OCI-LY3 (cell line): ENCODE measurements around the gene DOCK2.

ENCODE experiments used
- H2AFZ ChIP-seq: fragments of 200-600, 300-600 bp; shearing (Covaris generic); 2 replicates; pipeline ENCODE4 v1.6.0; 2014; ENCODE audit warnings: antibody characterized with exemption, low read depth, low read length
- H3K27ac ChIP-seq: fragments of 200-600, 300-600 bp; sonication (generic); 2 replicates; pipeline ENCODE4 v1.5.1; 2014; ENCODE audit warnings: mild to moderate bottlenecking, low read length, moderate library complexity, mixed read lengths
- H3K27me3 ChIP-seq: fragments of 200-600, 300-600 bp; sonication (generic); 2 replicates; pipeline ENCODE4 v1.6.1; 2014; ENCODE audit warnings: low read depth, low read length, mixed read lengths
- H3K36me3 ChIP-seq: fragments of 200-600, 300-600 bp; sonication (generic); replicated peaks from 2 replicates; pipeline ENCODE3; 2014; ENCODE audit warnings: low read depth, low read length, mixed read lengths
- H3K4me1 ChIP-seq: fragments of 300-600, 200-600 bp; sonication (generic); 2 replicates; pipeline ENCODE4 v1.6.1; 2014; ENCODE audit warnings: low read length, mixed read lengths
- H3K4me2 ChIP-seq: fragments of 200-600, 300-600 bp; sonication (generic); 2 replicates; pipeline ENCODE4 v1.6.1; 2014; ENCODE audit warnings: low read length, mixed read lengths
- H3K4me3 ChIP-seq: fragments of 300-600, 200-600 bp; sonication (generic); 2 replicates; pipeline ENCODE4 v1.5.1; 2014; ENCODE audit warnings: antibody characterized with exemption, mild to moderate bottlenecking, low read length, moderate library complexity
- H3K79me2 ChIP-seq: fragments of 300-600, 200-600 bp; shearing (Covaris generic); 2 replicates; pipeline ENCODE4 v1.6.1; 2014; ENCODE audit warnings: mild to moderate bottlenecking, low read length, mixed read lengths
- H3K9ac ChIP-seq: fragments of 300-600, 200-600 bp; shearing (Covaris generic); 2 replicates; pipeline ENCODE4 v1.6.0; 2014; ENCODE audit warnings: mild to moderate bottlenecking, low read length, moderate library complexity
- H3K9me3 ChIP-seq: fragments of 200-600, 300-600 bp; shearing (Covaris generic); 2 replicates; pipeline ENCODE4 v1.6.1; 2014; ENCODE audit warnings: low read length, mixed read lengths; ENCODE audit not compliant: insufficient read depth
- H4K20me1 ChIP-seq: fragments of 200-600, 300-600 bp; sonication (generic); 2 replicates; pipeline ENCODE4 v1.6.1; 2016; ENCODE audit warnings: low read length, mixed read lengths; ENCODE audit not compliant: insufficient read depth
- CTCF ChIP-seq: fragments of 200-600, 300-600 bp; sonication (generic); IDR thresholded peaks from 2 replicates; pipeline ENCODE4 v1.5.1; 2014; ENCODE audit warnings: antibody characterized with exemption, low read length, low read depth
- EZH2phosphoT487 ChIP-seq: fragments of 200-600 bp; shearing (Covaris generic); IDR thresholded peaks from 2 replicates; pipeline ENCODE4 v1.6.1; 2018; ENCODE audit warnings: antibody characterized with exemption, mixed run types, low read depth

DOCK2 gene

GRCh38 chr5:169682026-169682425, 45.0 kb downstream of the DOCK2 start:
- no peak overlapping the region for H3K4me2 ChIP-seq
- no peak overlapping the region for H3K4me3 ChIP-seq
- no peaks in the 10 kb centered on the region for H3K79me2 ChIP-seq
- TF ChIP-seq CTCF, result no peak
- TF ChIP-seq EZH2phosphoT487, result no peak
- no peaks in the 10 kb centered on the region for H4K20me1 ChIP-seq
- no peaks in the 10 kb centered on the region for H3K9me3 ChIP-seq
- H3K36me3 ChIP-seq, result peaks cover 79% of the 10 kb centered on the region
- H3K27ac ChIP-seq, result no peak overlapping the region
- H2AFZ ChIP-seq, result no peak overlapping the region
- no peaks in the 10 kb centered on the region for H3K27me3 ChIP-seq
- no peak overlapping the region for H3K9ac ChIP-seq
- H3K4me1 ChIP-seq, result no peaks in the 10 kb centered on the region

GRCh38 chr5:169686137-169686536, 49.1 kb downstream of the DOCK2 start:
- no peaks in the 10 kb centered on the region for H3K4me1 ChIP-seq
- no peak for TF ChIP-seq CTCF
- no peak for TF ChIP-seq EZH2phosphoT487
- H3K9me3 ChIP-seq, result no peaks in the 10 kb centered on the region
- no peaks in the 10 kb centered on the region for H3K79me2 ChIP-seq
- no peaks in the 10 kb centered on the region for H4K20me1 ChIP-seq
- H3K4me3 ChIP-seq, result no peak overlapping the region
- H3K36me3 ChIP-seq, result peaks cover 87% of the 10 kb centered on the region
- no peak overlapping the region for H2AFZ ChIP-seq
- H3K9ac ChIP-seq, result no peak overlapping the region
- H3K27ac ChIP-seq, result no peak overlapping the region
- no peak overlapping the region for H3K4me2 ChIP-seq
- no peaks in the 10 kb centered on the region for H3K27me3 ChIP-seq

GRCh38 chr5:169688106-169688505, 51.0 kb downstream of the DOCK2 start:
- H3K9me3 ChIP-seq, result no peaks in the 10 kb centered on the region

GRCh38 chr5:169691471-169691870, 54.4 kb downstream of the DOCK2 start:
- Histone ChIP-seq H3K27ac (no peak overlapping the region), H3K4me1 (no peaks in the 10 kb centered on the region), H3K27me3 (no peaks in the 10 kb centered on the region), H3K4me2 (no peak overlapping the region), H3K9me3 (no peaks in the 10 kb centered on the region), H3K79me2 (no peaks in the 10 kb centered on the region), H3K9ac (no peak overlapping the region), H3K4me3 (no peak overlapping the region), H3K36me3 (peaks cover 79% of the 10 kb centered on the region), H2AFZ (no peak overlapping the region), H4K20me1 (no peaks in the 10 kb centered on the region; the same call in 1 of the 2 replicates)
- TF ChIP-seq CTCF, result no peak
- no peak for TF ChIP-seq EZH2phosphoT487

More at GRCh38 chr5:169688106-169688505, 51.0 kb downstream of the DOCK2 start:
- H3K27me3 ChIP-seq, result no peaks in the 10 kb centered on the region
- no peak overlapping the region for H3K9ac ChIP-seq
- no peaks in the 10 kb centered on the region for H3K4me1 ChIP-seq
- H3K4me2 ChIP-seq, result no peak overlapping the region
- H3K79me2 ChIP-seq, result no peaks in the 10 kb centered on the region
- H3K4me3 ChIP-seq, result no peak overlapping the region
- TF ChIP-seq CTCF (no peak), EZH2phosphoT487 (no peak)
- no peak overlapping the region for H2AFZ ChIP-seq
- H4K20me1 ChIP-seq, result no peaks in the 10 kb centered on the region
- H3K27ac ChIP-seq, result no peak overlapping the region
- peaks cover 85% of the 10 kb centered on the region for H3K36me3 ChIP-seq
